NCI-H1694 (cell line): ENCODE results near the gene UQCC5.

Experiments used
- DNase-seq: peaks from one replicate; lab custom pipeline; 2025; lab: John Stamatoyannopoulos, UW

UQCC5 gene

DNA sequence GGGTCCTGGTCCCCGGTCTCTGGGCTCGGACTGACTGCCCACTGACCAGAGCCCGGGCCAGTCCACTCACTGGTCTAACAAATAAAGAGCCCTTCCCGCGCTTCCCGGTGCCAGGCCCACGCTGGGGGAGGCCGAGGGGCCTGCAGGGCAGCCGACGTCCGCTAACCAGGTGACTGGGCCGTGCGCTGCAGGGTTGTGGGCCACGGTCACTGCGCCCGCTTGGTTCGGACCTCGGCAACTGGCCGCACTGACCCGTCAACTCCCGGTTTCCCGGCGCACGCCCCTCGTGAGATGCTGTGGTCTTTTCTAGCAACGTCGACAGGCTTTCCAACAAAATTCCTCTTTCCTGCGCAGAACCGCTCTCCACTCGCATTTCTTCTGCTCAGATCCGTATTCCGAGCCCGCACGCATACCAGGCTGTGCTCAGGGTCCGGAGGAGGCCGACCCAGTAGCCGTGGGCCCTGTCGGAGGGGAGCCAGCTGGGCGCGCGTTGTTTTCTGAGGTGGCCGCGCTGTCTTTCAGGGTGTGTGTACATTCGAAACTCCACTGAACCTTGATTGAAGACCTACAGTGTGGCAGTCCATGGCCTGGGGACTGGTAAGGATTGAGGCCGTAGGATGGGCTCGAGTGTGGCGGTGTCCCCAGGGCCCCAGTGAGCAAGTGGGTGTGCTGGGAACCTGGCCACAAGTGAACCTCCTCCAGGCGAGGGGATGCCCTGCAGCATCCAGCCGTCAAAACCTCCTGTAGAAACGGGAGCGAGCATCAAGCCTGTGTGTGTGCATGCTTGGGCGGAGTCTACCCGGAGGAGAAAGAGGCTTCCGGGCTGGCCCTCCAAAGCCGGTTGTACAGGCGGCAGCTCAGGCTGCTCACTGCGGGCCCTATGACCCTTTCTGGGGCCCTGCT is 1.9 kb upstream of the UQCC5 start:
- DNase-seq = no peak

DNA sequence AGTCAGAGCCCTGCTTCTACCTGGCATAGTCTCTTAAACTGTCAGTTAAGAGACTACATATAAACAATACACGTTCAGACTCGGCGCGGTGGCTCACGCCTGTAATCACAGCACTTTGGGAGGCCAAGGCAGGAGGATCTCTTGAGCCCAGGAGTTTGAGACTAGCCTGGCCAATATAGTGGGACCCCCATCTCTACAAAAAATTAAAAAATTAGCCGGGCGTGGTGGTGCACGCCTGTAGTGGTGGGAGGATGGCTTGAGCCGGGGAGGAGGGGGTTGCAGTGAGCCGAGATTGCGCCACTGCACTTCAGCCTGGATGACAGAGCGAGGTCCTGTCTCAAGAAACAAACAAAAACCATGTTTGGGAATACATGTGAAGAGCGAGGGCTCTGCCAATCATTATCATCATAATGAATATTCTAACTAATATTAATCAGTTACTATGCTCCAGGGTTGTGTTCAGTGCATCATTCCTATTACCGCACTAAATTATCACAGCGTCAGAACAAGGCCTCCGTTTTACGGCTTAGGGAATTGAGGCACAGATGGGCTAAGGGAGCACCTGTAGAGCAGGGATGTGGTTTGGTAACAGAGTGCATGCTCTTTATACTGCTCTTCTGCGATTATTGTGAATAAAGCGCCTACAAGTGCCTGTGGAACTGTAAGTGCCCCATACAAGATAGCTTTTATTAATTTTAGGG is 844 bp upstream of the UQCC5 start:
- DNase-seq = no peak

DNA sequence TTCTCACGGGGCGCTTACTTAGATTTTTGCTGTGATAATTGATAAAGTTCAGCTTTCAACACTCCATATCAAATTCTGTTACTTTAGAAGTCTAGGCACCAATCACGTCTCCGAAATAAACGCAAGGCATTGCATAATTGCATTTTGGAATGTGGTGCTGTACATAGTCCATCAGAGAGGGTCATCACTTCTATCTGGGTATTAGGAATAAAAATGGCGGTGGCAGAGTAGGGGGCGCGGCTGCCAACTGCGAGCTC is 365 bp upstream of the UQCC5 start:
- no peak for DNase-seq

- DNase-seq = no peak
Observed at GRCh38 chr3:52537165-52537620, 788 bp downstream of the UQCC5 start.

GRCh38 chr3:52537726-52538421 is 1.5 kb downstream of the UQCC5 start:
- DNase-seq = no peak

DNA sequence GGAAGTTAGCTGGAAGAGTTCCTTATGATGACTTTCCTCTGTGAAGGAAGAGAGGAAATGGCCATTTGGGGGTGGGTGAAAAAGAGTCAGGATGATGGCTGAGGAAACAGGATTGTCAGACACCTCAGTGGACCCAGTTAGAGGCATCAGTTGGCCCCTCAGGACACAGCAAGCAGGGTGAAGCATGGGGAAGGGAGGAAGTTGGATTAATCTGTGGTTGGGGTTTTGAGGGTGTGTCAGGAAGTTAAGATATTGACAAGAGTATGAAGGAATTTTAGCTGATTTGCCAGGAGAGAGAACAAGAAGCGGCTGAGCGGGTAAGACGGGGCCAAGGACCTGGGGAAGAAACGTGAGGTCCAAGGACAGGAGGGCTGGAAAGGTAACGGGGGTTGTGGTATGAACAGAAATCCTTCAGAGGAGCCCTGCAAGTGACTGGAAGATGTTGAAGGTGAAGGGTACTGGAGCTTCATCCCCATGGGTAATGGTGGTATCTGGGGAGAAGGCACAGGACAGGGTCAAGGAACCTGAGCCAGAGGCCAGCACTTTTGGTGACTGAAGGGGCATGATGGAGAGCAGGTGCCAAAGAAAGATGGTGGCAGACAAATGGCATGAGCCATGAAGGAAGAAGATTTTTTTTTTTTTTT is 2.7 kb downstream of the UQCC5 start:
- no peak for DNase-seq

- DNase-seq = no peak
Observed at GRCh38 chr3:52541050-52541449, 4.6 kb downstream of the UQCC5 start.

GRCh38 chr3:52544937-52545336 is 8.5 kb downstream of the UQCC5 start:
- DNase-seq = no peak

DNA sequence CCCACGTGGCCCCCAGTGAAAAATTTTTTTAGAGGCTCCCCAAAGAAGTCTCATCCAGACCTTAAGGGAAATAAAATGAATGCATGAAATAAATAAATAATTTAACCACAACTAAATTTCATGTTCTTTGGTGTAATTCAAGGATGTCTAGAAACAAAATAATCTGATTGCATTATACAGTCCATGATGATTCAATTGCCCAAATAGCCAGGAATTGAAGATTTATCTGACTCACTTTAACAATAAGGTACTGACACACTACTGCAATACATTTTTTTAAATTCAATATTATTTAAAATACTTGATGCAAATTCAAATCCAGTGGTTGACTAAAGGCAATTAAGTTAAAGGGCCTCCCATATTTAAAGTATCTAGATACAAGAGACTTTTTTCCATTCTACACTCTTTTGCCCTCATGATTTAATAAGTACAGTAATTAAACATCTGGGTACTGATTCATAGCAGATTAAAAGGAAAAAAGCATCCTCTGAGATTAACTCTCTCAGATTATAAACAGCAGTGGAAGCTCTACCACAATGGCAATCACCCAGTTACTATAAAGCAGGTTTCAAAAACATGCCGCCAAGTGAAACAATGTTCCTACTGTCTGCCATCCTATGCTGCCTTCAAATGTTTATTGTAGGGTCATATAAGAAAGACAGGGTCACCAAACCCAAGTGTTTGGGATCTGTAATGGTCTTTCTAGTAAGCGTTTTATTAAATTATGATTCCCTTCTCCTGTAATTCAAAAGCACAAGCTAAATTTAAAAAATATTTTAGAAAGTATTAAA is 9.9 kb downstream of the UQCC5 start:
- no peak for DNase-seq

DNA sequence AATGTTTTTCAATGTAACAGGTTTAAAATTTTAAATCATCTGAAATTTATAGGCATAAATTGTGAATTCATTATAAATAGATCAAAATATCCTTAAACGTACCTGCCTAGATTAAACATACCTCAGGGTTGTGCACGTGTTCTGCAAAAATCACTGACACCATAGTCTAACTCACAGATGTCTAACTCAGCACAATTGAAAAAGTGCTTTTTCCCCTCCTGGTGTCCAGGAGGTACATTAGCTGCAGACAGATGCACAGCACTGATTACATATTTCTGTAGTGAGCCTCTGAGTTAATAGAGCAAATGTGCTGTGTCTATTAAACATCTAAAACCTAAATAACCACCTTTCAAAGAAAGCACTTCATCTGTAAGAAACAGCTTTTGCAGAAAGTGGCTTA is 10.7 kb downstream of the UQCC5 start:
- DNase-seq = no peak

GRCh38 chr3:52551118-52551517 is 14.7 kb downstream of the UQCC5 start:
- no peak for DNase-seq

DNA sequence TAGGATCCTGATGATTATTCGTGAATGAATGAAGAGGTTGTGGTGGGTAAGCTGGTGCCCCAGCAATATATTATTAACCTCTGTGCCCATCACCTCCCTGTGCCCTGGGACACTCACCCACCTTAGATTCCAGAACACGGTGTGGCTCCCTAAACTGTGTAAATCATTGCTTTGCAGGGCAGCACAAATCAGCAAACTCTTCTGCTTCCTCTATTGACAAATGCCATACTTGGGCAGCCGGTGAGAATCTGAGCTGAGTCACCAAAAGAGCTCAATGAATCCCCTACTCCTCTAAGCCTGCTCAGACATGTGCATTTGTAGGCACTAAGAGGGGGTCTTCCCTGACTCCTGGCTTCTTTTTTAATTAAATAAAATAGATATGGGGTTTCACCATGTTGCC is 15.7 kb downstream of the UQCC5 start:
- DNase-seq = no peak

GRCh38 chr3:52554026-52554755 is 17.8 kb downstream of the UQCC5 start:
- no peak for DNase-seq

- DNase-seq = no peak
Observed at GRCh38 chr3:52555056-52555455, 18.7 kb downstream of the UQCC5 start.

GRCh38 chr3:52557011-52557960 is 20.9 kb downstream of the UQCC5 start:
- DNase-seq = no peak

DNA sequence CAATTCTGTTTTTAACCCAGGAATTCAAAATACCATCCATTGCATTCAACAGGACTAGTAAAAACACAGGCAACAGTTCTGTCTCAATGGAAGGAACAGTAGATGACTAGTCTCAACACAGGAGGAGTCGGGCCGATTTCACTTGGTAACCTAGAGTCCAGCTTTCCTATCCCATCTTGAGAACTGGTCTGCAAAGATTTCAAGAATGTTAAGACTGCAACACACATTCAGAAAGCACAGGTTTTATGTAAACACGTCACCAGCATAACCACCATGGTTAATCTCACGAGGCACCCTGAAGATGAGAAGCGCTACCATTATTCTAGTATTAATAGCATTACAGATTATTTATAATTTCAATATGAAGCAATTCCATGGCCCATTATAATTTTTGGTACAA is 22.0 kb downstream of the UQCC5 start:
- no peak for DNase-seq

GRCh38 chr3:52561028-52561747 is 24.8 kb downstream of the UQCC5 start:
- no peak for DNase-seq

GRCh38 chr3:52563984-52564383 is 27.6 kb downstream of the UQCC5 start:
- DNase-seq = no peak

DNA sequence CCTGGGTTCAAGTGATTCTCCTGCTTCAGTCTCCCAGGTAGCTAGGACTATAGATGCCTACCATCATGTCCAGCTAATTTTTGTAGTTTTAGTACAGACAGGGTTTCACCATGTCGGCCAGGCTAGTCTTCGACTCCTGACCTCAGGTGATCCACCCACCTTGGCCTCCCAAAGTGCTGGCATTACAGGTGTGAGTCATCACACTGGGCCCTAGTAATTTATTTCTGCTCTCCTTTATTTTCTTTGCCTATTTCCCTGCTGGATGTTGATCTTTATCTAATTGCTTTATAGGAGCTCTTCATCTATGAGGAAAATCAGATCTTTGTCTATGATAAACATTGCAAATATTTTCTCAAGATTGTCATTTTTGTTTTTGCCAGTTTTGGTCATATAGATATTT is 31.7 kb downstream of the UQCC5 start:
- no peak for DNase-seq
